ENCODE results near the gene TTLL11. TPM values are rescaled to one million over a fixed set of nuclear protein-coding genes. Genes with fewer than 3 reads are reported as not detected.

Gene TTLL11
- total RNA-seq, 4 donors from 2014 or later: 9.8 to 18.6 (median 15.6) TPM

DNA sequence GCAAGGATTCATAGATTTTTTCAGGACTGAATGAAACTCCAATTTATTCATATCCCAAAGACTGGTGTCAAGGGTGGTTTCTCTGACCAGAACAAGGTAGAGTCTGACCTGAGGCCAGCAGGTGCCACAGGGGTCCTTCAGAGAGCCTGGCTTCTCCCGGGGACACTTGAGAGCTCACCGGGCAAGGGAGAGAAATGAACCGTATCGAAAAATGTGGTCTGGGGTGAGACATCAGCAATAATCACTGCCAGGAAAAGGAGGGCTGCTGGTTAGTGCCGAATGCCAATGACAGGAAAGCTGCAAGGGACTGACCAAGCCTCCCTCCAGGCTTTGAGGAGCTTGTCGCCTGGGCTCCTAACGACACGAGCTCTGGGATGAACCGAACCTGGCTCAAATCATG is 142.7 kb downstream of the TTLL11 start:
- Histone ChIP-seq H3K27me3 (no peaks in the 10 kb centered on the region), H3K27ac (no peak overlapping the region), H3K4me3 (no peak overlapping the region), H3K36me3 (peaks cover 0 to 5% (median 0%) of the 10 kb centered on the region in 3 donors), H3K9me3 (no peaks in the 10 kb centered on the region), H3K4me1 (peaks cover 0 to 14% (median 0%) of the 10 kb centered on the region in 4 donors)
- DNase-seq (ENCODE audit: low spot score in 2 of 2): no peak
- TF ChIP-seq, protein P1, sequence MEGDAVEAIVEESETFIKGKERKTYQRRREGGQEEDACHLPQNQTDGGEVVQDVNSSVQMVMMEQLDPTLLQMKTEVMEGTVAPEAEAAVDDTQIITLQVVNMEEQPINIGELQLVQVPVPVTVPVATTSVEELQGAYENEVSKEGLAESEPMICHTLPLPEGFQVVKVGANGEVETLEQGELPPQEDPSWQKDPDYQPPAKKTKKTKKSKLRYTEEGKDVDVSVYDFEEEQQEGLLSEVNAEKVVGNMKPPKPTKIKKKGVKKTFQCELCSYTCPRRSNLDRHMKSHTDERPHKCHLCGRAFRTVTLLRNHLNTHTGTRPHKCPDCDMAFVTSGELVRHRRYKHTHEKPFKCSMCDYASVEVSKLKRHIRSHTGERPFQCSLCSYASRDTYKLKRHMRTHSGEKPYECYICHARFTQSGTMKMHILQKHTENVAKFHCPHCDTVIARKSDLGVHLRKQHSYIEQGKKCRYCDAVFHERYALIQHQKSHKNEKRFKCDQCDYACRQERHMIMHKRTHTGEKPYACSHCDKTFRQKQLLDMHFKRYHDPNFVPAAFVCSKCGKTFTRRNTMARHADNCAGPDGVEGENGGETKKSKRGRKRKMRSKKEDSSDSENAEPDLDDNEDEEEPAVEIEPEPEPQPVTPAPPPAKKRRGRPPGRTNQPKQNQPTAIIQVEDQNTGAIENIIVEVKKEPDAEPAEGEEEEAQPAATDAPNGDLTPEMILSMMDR (IDR thresholded peaks at IDR 0.05): no peak
- TF ChIP-seq EP300 (IDR thresholded peaks at IDR 0.05) (no peak), POLR2A (IDR thresholded peaks at IDR 0.05) (no peak)
- WGBS, 2 donors: 84 to 94% methylated on average over 8 to 9 of the region's 9 CpGs

GRCh38 chr9:121949766-121950165 is 143.3 kb downstream of the TTLL11 start:
- TF ChIP-seq EP300 (IDR thresholded peaks at IDR 0.05): no peak
- TF ChIP-seq, protein P1 (IDR thresholded peaks at IDR 0.05): no peak
- TF ChIP-seq POLR2A (IDR thresholded peaks at IDR 0.05): no peak
- WGBS, 2 donors: 94 to 98% methylated on average over 4 of the region's 4 CpGs
- DNase-seq (ENCODE audit: low spot score in 2 of 2): no peak
- no peaks in the 10 kb centered on the region for H3K9me3 ChIP-seq
- H3K27me3 ChIP-seq: no peaks in the 10 kb centered on the region
- H3K4me3 ChIP-seq: no peak overlapping the region
- peaks cover 0 to 5% (median 0%) of the 10 kb centered on the region in 3 donors for H3K36me3 ChIP-seq
- H3K27ac ChIP-seq: no peak overlapping the region
- peaks cover 0 to 7% (median 0%) of the 10 kb centered on the region in 4 donors for H3K4me1 ChIP-seq

GRCh38 chr9:121949364-121949763 is 143.7 kb downstream of the TTLL11 start:
- H3K36me3 ChIP-seq: peaks cover 0 to 5% (median 0%) of the 10 kb centered on the region in 3 donors
- DNase-seq (ENCODE audit: low spot score in 2 of 2): no peak
- WGBS, 2 donors: 68 to 93% methylated on average over 4 of the region's 4 CpGs
- H3K27me3 ChIP-seq: no peaks in the 10 kb centered on the region
- no peaks in the 10 kb centered on the region for H3K9me3 ChIP-seq
- no peak overlapping the region for H3K27ac ChIP-seq
- TF ChIP-seq EP300 (IDR thresholded peaks at IDR 0.05) (no peak), POLR2A (IDR thresholded peaks at IDR 0.05) (no peak)
- TF ChIP-seq, protein P1 (IDR thresholded peaks at IDR 0.05): no peak
- H3K4me3 ChIP-seq: no peak overlapping the region
- peaks cover 0 to 3% (median 0%) of the 10 kb centered on the region in 4 donors for H3K4me1 ChIP-seq

- TF ChIP-seq EP300 (IDR thresholded peaks at IDR 0.05) (no peak), POLR2A (IDR thresholded peaks at IDR 0.05) (no peak)
- TF ChIP-seq, protein P1 (IDR thresholded peaks at IDR 0.05): no peak
- 54 to 65% methylated on average over 4 of the region's 4 CpGs for WGBS, 2 donors
- no peaks in the 10 kb centered on the region for H3K27me3 ChIP-seq
- peaks cover 0 to 9% (median 0%) of the 10 kb centered on the region in 3 donors for H3K36me3 ChIP-seq
- no peak overlapping the region for H3K4me3 ChIP-seq
- no peak for DNase-seq (ENCODE audit: low spot score in 2 of 2)
- no peaks in the 10 kb centered on the region for H3K9me3 ChIP-seq
- no peaks in the 10 kb centered on the region for H3K4me1 ChIP-seq
- H3K27ac ChIP-seq: no peak overlapping the region
These were observed 145.3 kb downstream of the TTLL11 start for GRCh38 chr9:121947775-121948174.

- Histone ChIP-seq H3K9me3 (no peaks in the 10 kb centered on the region), H3K27ac (peak overlapping the region in 1 of 4 donors; percentile 47), H3K27me3 (no peaks in the 10 kb centered on the region), H3K4me3 (no peak overlapping the region), H3K36me3 (peaks cover 0 to 9% (median 0%) of the 10 kb centered on the region in 3 donors), H3K4me1 (no peaks in the 10 kb centered on the region)
- no peak for DNase-seq (ENCODE audit: low spot score in 2 of 2)
- 87 to 92% methylated on average over 5 of the region's 5 CpGs for WGBS, 2 donors
- TF ChIP-seq EP300 (IDR thresholded peaks at IDR 0.05): no peak
- no peak for TF ChIP-seq POLR2A (IDR thresholded peaks at IDR 0.05)
- TF ChIP-seq, protein P1 (IDR thresholded peaks at IDR 0.05): no peak
These were observed 146.6 kb downstream of the TTLL11 start for GRCh38 chr9:121946465-121946864.

Data from tibial nerve (tissue), 4 donors.